Activated effector memory CD4-positive, alpha-beta T cell treated with anti-CD3 and anti-CD28 coated beads, Interleukin-2, amount 50 U/mL, for 16 hours (primary cell): ENCODE data around the gene NLE1.
"Not testable (repeated sequence)": the region's sequence is repeated elsewhere in the genome, so short reads cannot be mapped to it uniquely, and the experiment has no call there.

Experiments used
- DNase-seq: peaks from one replicate; pipeline ENCODE4 v3.0.0-alpha.2; 2020

Gene NLE1

DNA sequence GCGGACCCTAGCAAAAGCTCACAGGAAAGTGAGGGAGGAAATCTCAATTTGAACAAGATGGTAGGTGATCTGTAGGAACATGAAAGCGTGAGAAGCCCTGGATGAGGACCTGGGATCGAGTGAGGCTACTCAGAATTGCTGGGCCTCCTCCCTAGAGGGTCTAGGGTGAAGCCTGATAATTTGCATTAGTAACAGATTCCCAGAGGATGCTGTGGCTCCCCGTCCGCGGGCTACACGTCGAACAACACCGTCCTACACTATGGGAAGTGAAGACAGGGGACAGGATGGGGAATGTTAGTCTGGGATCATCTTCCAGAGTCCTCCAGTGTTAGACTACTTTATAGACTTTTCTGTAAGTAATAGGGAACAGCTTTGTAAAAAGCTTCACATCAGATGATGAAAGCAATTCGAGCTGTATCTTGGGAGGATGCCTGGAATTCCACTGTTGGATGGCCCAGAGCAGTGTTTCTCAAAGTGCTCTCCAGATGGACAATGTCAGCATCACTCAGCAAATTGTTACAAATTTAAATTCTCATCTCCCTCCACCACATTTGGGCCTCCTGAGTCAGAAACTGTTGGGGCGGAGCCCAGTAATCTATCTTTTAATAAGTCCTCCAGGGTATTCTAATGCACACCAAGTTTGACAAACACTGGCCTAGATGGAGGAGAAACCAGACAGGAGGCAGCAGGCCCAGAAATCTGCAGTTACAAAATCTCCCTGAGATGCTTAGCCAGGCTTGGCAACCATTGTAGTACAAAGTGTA is 14.2 kb downstream of the NLE1 start:
- DNase-seq: no peak

DNA sequence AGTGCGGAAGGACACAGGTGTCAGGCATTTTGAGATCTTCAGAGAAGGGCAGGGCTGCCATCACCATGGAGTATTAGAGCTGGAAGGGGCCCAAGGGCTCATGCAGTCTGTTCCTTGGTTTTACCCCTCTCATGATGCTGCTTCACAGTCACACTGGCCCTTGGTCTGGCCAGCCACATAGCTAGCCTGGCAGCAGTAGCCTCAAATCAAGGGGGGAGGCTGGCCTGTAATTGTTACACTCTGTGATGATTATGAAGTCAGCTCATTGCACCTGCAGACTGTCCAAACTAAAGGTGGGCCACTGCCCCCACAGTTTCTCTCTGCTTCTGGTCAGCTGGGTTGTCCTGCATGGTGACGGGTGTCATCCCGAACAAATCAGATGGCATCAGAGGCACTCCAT is 20.8 kb downstream of the NLE1 start, which contains the start of gene FNDC8:
Gene FNDC8, plus strand, starts transcription at position 301 of the 400 bp plus-strand sequence. Its CDS starts 79 bp downstream, at position 380.
- DNase-seq: no peak

DNA sequence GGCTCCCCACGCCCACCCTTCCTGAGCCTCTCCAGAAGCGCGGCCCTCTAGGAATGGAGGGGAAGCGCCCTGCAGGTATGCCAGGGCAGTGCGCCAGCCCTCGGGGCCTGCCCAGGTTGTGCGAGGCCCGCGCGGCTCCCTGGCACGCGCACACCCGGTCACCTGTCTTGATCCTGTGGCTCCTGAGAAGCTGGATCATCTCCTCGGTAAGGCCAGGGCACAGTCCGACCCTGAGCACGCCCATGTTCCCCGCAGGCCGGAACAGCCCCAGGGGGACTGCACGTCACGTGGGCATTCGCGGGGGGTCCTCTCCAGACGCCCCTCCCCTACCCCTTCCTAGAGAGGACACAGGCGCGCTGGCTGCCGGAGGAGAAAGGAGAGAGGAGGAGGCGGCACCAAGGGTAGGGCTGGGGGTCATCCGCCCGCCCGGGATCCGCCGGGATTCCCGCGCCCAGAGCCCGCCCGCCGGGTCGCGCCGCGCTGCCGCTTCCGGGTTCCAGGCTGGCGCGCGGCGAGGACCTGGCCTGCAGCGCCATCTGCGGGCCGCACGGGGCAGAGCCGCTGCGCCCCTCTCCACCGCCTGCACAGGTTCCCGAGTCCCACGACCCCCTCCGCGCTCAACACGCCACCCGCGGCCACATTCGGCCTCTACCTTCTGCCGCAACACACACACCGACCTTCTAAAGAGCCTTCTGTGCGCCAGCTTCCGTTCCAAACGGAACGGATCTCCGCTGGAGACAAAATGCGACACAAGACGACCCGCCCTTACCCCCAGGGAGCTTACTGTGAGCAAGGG is 22.5 kb downstream of the NLE1 start, which contains the start of gene RAD51D:
Gene RAD51D, minus strand, starts transcription at position 491 of the 796 bp plus-strand sequence. Its CDS starts 247 bp downstream, at position 244.
- peak; percentile 92 for DNase-seq

DNA sequence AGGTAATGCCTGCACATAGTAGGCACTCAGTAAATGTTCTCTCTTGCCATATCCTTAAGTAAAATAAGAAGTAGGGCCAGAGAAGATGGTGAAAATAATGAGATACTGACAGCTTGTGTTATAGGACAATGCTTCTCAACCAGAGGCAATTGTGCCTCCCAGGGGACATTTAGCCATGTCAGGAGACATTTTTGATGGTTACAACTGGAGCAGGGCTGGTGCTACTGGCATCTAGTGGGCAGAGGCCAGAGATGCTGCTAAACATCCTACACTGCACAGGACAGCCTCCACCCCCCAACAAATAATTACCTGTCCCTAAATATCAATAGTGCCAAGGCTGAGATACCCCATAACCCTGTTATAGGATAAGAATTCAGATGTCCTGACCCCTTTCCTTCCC is 24.1 kb downstream of the NLE1 start:
- DNase-seq: peak; percentile 73

DNA sequence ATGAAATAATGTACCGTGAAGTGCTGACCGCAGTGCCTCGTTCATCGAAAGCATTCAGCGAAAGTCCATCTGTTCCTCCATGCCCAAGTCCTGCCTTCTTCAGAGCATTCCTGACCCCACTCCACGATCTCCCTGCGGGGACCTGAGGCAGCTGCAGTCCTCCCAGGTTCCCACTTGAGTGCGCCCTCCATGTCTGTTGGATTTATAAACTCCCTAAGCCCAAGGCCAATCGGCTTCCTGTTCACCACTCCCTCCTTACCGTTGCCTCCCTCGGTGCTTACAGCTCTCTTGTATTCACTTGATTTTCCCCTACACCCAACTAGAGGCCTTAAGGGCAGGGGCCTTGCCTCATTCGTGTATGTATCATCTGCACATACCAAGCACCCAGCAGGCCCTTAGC is 25.3 kb downstream of the NLE1 start:
- no peak for DNase-seq

DNA sequence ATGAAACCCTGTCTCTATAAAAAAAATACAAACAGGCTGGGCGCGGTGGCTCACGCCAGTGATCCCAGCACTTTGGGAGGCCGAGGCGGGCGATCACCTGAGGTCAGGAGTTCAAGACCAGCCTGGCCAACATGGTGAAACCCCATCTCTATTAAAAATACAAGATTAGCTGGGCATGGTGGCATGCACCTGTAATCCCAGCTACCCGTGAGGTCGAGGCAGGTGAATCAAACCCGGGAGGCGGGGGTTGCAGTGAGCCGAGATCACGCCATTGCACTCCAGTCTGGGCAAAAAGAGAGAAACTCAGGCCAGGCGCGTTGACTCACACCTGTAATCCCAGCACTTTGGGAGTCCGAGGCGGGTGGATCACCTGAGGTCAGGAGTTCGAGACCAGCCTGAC is 31.3 kb downstream of the NLE1 start:
- not testable (repeated sequence) for DNase-seq

DNA sequence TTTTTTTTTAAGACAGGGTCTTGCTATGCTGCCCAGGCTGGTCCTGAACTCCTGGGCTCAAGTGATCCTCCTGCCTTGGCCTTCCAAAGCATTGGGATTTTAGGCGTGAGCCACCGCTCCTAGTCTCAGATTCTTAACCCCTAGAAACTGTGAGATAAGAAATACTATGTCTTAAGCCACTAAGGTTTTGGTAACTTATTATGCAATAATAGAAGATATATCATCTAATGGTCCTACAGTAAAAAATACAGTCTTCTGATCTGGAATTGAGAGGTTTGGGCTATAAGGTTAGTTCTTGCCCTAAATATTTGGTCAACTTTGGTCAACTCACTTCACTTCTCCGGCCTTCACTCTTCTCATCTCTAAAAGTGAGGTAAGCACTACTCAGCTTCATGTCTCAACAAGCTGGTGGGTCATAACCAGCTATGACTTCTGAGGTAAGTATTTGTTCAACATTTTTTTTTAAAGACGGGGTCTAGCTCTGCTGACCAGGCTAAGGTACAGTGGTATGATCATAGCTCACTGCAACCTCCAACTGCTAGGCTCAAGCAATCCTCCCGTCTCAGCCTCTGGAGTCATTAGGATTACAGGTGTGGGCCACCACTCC is 37.2 kb downstream of the NLE1 start:
- no peak for DNase-seq

DNA sequence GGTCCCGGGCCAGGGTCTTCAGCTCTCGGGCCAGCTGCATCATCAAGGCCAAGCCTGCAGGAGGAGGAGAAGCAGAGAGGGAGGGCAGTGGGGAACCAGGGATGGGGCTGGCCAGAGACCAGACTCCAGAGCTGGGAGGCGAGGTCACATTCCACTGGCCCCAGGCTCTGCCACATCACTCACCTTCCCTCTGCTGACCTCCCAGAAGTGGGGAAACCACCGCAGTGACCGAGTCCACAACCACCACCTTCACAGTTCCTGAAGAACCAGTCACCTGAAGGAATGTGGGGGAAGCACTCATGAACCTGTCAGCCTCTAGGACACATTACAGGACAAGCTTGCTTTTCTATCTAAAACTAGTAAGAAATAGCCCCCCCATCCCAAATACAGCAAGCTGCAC is 38.8 kb downstream of the NLE1 start:
- no peak for DNase-seq

DNA sequence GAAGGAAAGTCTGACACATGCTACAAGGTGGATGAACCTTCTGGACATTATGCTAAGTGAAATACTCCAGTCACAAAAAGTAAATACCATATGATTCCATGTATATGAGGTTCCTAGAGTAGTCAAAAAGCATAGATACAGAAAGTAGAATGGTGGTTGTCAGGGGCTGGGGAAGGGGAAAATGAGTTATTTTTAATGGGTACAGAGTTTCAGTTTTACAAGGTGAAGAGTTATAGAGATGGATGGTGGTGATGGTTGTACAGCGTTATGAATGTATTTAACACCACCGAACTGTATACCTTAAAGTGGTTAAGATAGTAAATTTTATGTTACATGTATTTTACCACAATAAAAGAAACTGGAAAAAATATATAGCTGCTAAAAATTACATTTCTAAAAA is 40.4 kb downstream of the NLE1 start:
- DNase-seq: no peak

DNA sequence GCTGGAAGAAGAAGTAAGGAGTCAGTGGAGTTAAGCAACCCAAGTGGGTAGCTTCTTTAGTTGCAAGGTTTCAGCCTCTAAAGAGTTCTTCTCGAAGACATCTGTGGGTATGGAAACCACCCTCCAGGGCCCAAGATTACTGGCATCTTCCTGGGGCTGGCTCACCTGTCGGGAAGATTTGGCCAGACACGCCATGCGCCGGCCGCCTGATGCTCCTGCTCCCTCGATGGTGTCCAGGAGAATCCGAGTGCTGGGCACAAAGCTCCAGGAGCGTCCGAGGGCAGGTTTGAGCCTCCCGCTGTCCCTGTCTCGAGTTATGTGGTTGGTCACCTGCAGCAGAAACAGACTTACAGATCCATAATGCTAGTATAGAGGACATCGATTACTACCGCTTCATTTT is 41.1 kb downstream of the NLE1 start:
- DNase-seq: no peak

DNA sequence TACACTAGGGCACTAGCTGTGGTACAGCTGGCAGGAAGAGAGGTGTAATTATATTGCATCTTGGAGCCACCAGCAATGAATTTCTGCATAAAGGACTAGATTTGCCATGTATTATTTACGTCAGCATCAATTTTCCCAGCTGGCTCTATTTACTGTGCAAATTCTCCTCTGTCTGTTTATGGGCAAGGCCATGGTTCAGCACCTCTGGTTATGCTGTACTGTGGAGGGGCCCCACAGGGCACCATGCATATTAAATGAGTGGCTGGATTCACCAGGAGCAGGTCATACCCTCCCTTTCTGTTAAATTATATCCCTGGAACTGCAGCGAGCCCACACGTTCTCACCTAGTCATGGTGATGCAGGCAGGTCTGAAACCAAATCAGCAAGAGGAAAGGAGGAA is 42.2 kb downstream of the NLE1 start:
- no peak for DNase-seq

DNA sequence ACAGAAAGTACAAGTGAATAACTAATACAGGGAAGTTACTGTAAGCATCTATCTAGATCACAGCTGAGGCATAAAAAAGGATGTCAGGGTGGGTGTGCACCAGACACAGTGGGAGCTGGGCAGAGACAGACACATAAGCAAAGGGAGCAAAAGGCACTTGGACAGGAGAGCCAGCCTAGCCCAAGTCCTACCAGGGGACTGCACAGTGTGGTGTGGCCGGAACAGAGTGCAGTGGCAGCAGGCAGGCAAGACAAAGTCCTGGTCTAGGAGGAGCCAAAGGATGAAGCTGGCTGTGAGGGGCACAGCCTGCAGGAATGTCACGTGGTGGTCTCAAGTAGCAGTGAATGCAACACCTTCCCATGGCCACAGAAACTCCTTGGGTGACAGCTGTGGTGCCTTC is 44.3 kb downstream of the NLE1 start:
- DNase-seq: no peak

DNA sequence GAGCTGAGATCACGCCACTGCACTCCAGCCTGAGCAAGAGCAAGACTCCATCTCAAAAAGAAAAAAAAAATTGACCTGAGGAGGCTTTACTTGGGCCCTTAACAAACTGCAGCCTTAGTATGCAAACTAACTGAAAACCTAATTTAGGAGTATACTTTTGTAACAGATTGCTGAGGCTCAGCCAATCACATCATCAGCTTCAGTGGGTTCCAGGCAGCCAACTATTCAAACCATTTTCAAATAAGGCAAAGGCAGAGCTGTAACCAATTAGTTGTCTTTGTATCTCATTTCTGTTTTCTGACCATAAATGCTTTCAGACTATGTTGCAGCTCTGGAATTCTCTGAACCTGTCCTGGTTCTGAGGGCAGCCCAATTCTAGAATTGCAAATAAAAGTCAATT is 46.4 kb downstream of the NLE1 start:
- no peak for DNase-seq

DNA sequence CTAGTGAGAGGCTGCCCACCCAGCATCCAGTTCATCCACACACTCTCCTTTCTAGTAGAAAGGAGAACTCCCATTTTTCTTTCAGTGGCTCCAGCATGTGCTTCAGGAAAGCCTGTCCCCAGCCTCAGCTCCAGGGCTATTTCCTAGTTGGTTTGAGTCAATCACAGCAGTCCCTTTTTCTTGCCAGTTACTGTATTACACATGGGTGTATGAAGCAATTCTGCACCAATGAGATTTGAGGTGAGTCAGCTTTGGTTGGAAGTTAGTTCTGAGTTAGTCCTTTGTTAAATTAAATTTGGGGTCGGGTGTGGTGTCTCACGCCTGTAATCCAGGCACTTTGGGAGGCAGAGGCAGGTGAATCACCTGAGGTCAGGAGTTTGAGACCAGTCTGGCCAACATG is 47.2 kb downstream of the NLE1 start:
- no peak for DNase-seq

DNA sequence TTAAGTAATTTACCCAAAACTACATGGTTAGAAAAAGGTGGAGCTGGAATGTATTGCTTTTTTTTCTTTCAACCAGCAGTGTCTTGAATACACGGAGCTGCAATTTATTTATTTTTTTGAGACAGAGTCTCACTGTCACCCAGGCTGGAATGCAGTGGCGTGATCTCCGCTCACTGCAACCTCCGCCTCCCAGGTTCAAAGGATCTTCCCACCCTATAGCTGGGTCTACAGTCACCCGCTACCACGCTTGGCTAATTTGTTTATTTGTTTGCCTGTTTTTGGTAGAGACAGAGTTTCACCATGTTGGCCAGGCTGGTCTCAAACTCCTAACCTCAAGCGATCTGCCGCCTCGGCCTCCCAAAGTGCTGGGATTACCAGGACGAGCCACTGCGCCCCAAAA is 51.4 kb downstream of the NLE1 start:
- not testable (repeated sequence) for DNase-seq

DNA sequence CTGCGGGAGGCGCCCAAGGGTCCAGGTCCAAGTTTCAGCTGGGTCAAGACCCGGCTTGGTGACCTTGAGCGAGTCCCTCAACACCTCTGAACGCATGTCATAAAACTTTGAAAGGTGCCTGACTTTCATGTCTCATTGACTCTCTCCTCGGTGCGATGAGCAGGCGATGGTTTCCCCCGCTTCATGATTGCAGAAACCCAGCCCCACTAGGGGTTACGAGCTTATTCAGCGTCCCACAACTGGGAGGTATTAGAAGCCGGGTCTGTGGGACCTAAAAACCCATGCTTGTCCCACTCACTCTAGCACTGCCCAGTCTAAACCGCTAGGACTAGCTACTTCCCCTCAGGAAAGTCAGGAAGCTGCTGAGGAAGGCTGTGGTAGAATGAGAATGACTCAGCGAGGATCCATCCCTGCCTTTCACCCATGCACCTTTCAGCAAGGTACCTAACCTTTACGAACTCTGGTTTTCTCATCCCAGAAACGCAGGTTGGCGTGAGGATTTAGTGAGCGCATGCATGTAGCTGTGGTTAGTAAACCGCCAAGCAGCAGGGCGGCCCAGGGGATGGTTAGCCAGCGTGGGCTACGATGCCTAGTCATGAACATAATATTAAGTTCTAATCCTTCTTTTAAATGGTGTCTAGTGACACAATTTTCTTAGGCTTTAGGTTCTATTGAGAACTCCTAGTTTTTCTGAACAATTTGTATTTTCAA is 52.4 kb downstream of the NLE1 start:
- DNase-seq: peak; percentile 78

DNA sequence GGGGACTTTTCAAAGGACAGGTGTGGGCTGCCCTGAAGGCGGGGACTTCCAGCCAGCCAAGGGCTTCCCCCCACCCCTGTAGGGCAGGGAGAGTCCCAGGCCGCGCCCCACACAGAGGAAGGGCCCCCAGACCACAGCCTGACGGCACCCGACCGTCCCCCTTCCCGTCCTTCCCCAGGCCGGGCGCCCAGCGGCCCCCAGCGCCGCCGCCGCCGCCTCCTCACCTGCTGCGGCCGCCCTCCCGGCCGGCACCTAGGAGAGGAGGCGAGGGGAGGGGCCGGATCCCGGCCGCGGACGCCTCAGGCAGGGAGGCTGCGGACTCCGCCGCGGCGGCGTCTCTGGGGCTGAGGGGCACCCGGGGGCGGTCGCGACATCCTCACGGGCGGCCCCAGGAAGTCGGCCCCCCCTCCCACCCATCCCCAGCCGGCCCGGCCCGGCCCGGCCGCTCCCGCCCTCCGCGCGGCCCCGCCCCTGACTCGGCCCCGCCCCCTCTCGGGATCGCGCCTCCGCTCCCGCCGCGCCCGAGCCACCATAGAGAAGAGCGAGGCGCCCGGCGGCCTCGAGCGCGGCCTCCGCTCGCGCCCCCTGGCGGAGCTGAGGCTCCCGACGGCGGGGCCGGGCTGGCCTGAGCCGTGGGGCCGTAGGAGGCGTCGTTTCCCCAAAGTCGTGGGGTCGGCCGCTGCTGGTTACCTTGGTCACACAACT is 53.1 kb downstream of the NLE1 start:
- peak; percentile 97 for DNase-seq

DNA sequence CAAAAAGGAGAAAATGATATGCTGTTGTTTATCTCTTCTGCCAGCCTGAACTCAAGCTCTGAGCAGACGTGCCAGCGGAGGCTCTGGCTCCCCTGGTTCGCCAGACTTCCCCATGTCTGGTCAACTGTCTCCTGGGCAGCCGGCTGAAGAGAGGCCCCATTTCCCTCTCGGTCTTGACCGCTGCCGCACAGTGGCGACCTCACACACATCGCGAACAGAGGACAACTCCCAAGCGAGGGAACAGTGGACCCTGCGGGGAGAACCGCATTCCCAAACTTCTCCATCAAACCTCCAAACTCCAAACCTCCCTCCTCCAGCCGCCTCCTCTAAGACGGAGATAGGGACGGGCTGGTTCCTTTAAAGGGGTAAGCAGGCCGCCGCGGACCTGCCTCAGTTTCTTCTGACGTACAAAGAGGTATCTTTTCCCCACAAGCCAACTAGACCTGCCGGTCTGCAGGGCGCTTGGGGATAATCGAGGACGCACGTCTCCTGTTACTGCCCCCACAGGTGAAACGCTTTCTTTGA is 53.7 kb downstream of the NLE1 start:
- peak; percentile 76 for DNase-seq

DNA sequence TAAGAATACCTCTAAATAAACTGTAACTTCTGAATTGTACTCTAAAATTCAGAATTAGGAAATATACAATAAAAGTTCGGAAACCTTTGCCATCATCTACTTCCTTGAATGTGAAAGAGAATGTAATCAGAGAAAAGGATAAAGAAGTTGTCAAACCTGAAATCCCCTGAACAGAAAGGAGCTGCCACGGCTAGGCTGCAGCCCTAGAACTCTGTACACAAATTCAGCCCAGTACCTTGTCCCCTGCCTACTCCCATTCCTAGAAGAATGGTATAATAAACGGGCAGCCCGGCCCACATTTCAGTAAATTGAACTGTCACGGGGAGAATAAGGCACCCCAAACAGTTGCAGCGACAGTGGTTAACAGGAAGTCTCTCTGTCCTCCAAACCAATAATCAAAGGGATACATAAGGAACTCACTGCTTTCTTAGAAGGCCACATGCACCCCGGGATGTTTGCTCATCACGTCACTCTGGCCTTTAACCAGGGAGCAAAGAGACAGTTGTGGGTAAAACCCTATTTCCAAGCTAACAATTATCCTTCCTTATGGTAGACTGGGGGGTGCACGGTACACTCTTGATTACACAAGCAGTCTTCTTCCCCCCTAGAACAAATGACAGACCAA is 54.3 kb downstream of the NLE1 start:
- DNase-seq: peak; percentile 73

DNA sequence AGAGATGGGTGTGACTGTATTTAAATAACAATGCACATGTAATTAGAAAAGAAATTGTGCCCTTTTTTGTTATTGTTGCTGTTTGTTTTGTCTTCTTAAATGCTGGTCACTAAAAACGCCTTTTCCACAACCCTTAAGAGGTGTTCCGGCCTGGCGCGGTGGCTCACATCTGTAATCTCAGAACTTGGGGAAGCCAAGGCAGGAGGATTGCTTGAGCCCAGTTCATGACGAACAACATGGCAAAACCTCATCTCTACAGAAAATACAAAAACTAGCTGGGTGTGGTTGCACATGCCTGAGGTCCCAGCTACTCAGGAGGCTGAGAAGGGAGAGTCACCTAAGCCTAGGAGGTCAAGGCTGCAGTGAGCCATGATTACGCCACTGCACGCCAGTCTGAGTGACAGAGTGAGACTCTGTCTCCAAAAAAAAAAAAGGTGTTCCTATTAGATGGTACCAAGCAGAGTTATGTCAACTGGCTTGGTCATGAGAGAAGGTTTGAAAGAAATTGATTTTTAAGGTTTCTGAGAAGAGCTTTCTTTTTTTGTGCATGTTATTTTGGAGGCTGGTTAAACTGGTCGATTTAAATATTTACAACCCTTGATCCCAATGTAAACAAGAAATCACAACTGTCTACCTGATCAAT is 55.1 kb downstream of the NLE1 start:
- no peak for DNase-seq

DNA sequence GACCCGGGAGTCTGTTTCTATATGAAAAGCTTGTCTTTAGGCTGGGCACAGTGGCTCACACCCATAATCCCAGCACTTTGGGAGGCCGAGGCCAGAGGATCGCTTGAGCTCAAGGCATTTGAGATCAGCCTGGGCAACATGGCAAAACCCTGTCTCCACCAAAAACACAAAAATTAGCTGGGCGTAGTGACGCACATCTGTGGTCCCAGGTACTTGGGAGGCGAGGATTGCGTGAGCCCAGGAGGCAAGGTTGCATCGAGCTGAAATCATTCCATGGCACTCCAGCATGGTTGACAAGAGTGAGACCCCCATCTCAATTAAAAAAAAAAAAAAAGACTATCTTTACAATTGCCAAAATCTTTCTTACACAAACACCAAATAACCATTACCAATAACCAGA is 55.9 kb downstream of the NLE1 start:
- DNase-seq: no peak
